ENCODE results near the gene SPATA46. TPM values are rescaled to one million over a fixed set of nuclear protein-coding genes. Genes with fewer than 3 reads are reported as not detected.

The SPATA46 gene
- polyA plus RNA-seq, 1 of the 3 experiments (the other 2 are of a cell fraction): not detected

GRCh38 chr1:162336621-162337285, 39.9 kb downstream of the SPATA46 start:
- TF ChIP-seq GATA2 (CRISPR knock-in tag; IDR thresholded peaks at IDR 0.05) (no peak), CTCF (IDR thresholded peaks at IDR 0.05) (no peak), TEAD4 (IDR thresholded peaks at IDR 0.05; ENCODE audit: borderline replicate concordance, insufficient read depth) (no peak), MEF2A (IDR thresholded peaks at IDR 0.05; ENCODE audit: borderline replicate concordance, low read depth) (no peak), RAD21 (IDR thresholded peaks at IDR 0.05; ENCODE audit: low read length) (no peak), PBX3 (IDR thresholded peaks at IDR 0.05) (no peak), EZH2phosphoT487 (IDR thresholded peaks at IDR 0.05; ENCODE audit: borderline replicate concordance, low read depth) (no peak), MXI1 (IDR thresholded peaks at IDR 0.05; ENCODE audit: low read depth, low read length) (no peak), RCOR1 (IDR thresholded peaks at IDR 0.05; ENCODE audit: low read length) (no peak), TAF1 (IDR thresholded peaks at IDR 0.05; ENCODE audit: borderline replicate concordance, low read depth, low read length) (no peak), SIN3A (IDR thresholded peaks at IDR 0.05; ENCODE audit: borderline replicate concordance, low read depth, low read length) (no peak), GABPA (IDR thresholded peaks at IDR 0.05; ENCODE audit: low read depth) (no peak), TCF12 (IDR thresholded peaks at IDR 0.05) (no peak), MAX (IDR thresholded peaks at IDR 0.05; ENCODE audit: low read depth) (no peak), USF2 (IDR thresholded peaks at IDR 0.05; ENCODE audit: borderline replicate concordance, low read depth, low read length) (no peak)
- H3K79me2 ChIP-seq (ENCODE audit: insufficient read depth): no peaks in the 10 kb centered on the region
- H3K4me1 ChIP-seq (ENCODE audit: control insufficient read depth in 1 of 2, insufficient read depth in 2 of 2, low read depth in 1 of 2, low read length in 1 of 2): no peaks in the 10 kb centered on the region
- no peaks in the 10 kb centered on the region for H3F3A ChIP-seq (replicated peaks; ENCODE audit: insufficient read depth)
- POLR2A ChIA-PET: no interaction called here
- DNase-seq: no peak
- no peak overlapping the region for H2AFZ ChIP-seq (ENCODE audit: low read depth)
- H3K4me3 ChIP-seq (ENCODE audit: low read depth in 2 of 2, low read length in 1 of 2): no peak overlapping the region
- H3K9me3 ChIP-seq: no peaks in the 10 kb centered on the region
- no peaks in the 10 kb centered on the region for H3K9me2 ChIP-seq
- no peak overlapping the region for H3K9ac ChIP-seq
- no peak overlapping the region for H3K4me2 ChIP-seq
- peaks cover 5% of the 10 kb centered on the region; the same call in 1 of the 2 replicates for H3K27me3 ChIP-seq (ENCODE audit: insufficient read depth)
- no peaks in the 10 kb centered on the region for H4K20me1 ChIP-seq (ENCODE audit: insufficient read depth)
- 35% methylated on average over 7 of the region's 7 CpGs for WGBS (ENCODE audit: low lambda C conversion rate)
- CTCF ChIA-PET: interaction anchor here (1.2 kb wide), 1 partner anchor 21 kb away, joined by 3 read pairs; no protein-coding TSS in a partner anchor
- H3K27ac ChIP-seq (ENCODE audit: low read depth in 2 of 2, low read length in 1 of 2): no peak overlapping the region
- no peaks in the 10 kb centered on the region for H3K36me3 ChIP-seq (replicated peaks in 1 of 2; ENCODE audit: control insufficient read depth in 1 of 2, insufficient read depth in 2 of 2, low read length in 1 of 2)
